GM21515 (cell line): Measurements from ENCODE around the gene ARHGAP24.
"Not testable (repeated sequence)": the region's sequence is repeated elsewhere in the genome, so short reads cannot be mapped to it uniquely, and the experiment has no call there.

ENCODE experiments used
- ATAC-seq: cut with Tn5 transposase; IDR thresholded peaks from one replicate; pipeline ENCODE4 v1.9.1; 2021; ENCODE audit not compliant: unreplicated experiment

The ARHGAP24 gene

DNA sequence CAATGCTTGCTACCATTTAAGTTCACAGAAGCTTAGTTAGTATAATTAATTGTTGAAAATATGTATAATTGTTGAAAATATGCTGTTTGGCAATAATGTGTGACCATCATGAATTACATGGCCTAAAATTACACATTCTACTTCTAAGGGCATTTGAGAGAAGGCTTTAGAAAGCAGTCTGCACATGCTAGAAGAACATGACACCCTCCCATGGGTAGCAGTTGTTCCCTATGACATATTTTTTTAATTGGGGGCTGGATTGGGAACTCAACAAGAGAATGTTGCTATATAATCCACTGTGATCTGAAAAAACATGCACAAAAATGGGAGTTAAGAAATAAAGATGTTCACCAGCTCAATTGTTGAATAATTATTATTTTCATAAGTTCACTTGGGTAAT is 331.4 kb downstream of the ARHGAP24 start:
- ATAC-seq: no peak

DNA sequence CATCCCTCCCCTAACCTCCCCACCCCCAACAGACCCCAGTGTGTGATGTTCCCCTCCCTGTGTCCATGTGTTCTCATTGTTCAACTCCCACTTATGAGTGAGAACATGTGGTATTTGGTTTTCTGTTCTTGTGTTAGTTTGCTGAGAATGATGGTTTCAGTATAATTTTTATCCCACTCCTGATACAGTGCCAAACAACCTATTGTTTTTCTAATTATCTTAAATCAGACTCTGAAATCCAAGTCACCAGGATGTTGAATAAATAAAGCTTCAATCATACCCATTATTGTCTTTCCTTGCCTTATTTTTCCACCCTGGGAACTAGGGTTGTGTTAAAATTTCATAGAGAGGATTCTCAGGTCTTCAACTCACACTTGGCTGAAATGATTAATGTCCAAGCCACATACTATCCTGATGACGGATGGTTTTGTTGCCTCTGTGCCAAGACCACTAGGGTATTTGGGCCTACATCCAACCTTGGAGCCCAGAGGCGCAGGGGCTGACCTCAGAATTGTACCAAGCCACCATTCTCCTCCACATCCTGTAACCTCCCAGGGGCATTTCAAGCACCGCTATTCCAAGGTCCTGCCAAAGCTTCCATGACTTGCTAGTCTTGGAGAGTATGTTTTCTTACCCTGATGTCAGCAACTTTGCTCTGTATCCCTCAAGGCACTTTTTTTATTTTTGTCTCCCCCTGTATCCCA is 332.4 kb downstream of the ARHGAP24 start:
- no peak for ATAC-seq

DNA sequence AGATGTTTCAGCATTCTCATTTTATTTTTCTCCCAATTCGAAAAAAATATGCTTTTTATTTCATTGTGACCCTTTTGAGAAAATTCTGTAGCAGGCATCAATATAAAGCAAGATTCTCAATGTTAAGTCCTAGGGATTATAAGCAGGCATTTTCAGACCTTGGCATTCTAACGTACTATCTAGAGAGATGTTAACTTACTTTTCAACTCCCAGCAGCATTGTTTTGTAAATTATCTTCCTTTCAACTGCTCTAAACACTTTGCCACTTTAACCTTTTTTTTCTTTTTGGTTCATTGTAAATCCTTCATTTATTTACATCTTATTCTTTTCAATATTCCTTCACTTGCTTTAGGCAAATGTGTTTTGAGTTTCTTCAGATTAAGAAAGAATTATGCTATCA is 333.2 kb downstream of the ARHGAP24 start:
- ATAC-seq: no peak

DNA sequence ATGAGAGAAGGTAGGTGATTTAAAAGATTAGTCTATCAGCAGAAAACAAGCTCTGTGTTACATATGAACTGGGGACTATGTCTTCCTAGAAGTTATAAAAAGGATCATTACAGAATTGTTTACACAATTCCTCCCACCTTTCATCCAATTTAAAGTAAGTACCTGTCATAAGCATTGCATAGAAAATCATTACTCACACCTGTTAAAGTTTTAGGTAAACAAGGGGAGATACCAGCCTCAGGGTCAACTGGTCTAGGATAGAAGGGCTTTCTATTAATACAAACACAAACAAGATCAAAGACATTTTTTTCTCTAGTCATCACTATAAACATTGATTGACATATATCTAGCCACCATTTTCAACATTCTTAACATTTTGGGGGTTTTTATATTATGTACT is 333.9 kb downstream of the ARHGAP24 start:
- no peak for ATAC-seq

DNA sequence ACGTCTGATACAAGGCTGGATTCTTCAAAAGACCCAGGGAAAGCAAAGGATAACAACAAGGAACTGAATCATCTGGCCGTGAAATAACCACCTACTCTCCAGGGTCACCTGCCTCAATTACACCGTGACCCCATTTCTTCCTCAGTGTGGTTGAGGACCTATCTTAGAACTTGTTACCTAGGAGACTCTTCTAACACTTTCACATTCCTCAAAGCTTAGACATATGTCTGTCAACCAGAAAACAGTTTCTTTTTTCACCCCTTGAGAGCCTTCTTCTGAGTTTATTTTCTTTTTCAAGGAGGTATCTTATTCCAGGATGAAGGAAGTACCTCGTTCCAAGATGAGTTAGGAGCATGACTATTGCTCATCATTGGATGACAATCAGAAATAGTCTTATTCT is 337.8 kb downstream of the ARHGAP24 start:
- no peak for ATAC-seq

DNA sequence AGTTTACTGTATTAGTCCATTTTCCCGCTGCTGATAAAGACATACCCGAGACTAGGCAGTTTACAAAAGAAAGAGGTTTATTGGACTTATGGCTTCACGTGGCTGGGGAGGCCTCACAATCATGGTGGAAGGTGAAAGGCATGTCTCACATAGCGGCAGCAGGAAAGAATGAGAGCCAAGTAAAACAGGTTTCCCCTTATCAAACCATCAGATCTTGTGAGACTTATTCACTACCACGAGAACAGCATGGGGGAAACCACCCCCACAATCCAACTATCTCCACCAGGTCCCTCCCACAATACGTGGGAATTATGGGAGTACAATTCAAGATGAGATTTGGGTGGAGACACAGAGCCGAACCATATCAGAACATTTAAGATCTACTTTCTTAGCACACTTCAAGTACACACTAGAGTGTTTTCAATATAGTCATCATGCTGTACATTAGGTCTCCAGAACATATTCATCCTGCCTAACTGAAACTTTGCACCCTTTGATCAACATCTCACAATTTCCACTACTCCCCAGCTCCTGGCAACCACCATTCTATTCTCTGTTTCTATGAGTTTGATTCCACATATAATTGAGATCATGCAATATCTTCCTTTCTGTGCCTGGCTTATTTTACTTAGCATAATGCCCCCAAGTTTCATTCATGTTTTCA is 341.0 kb downstream of the ARHGAP24 start:
- ATAC-seq: no peak

DNA sequence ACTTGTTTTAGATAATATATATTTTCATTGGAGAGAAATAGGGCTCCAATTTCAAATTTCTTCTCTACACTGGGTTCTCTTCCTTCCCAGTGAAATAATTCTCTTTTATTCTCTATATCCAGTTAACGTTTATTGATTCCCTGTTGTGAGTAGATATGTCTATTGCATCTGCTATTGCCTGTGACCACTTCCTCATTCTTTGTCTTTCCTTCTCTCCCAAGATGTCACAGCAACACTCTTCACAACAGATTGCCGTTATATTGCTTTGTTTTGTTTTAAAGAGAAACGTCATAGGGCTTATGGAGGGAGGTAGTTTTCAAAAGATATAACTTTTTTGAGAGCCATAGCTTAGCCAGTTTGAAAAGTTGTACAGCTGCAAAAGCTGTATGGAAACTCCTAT is 343.8 kb downstream of the ARHGAP24 start:
- no peak for ATAC-seq

DNA sequence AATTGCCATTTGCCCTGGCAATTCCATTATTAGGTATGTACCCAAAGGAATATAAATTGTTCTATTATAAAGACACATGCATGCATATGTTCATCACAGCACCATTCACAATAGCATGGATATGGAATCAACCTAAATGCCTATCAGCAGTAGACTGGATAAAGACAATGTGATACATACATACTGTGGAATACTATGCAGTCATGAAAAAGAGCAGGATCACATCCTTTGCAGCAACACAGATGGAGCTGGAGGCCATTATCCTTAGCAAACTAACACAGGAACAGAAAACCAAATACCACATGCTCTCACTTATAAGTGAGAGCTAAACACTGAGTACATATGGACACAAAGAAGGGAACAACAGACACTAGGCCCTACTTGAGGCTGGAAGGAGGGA is 345.2 kb downstream of the ARHGAP24 start:
- not testable (repeated sequence) for ATAC-seq

DNA sequence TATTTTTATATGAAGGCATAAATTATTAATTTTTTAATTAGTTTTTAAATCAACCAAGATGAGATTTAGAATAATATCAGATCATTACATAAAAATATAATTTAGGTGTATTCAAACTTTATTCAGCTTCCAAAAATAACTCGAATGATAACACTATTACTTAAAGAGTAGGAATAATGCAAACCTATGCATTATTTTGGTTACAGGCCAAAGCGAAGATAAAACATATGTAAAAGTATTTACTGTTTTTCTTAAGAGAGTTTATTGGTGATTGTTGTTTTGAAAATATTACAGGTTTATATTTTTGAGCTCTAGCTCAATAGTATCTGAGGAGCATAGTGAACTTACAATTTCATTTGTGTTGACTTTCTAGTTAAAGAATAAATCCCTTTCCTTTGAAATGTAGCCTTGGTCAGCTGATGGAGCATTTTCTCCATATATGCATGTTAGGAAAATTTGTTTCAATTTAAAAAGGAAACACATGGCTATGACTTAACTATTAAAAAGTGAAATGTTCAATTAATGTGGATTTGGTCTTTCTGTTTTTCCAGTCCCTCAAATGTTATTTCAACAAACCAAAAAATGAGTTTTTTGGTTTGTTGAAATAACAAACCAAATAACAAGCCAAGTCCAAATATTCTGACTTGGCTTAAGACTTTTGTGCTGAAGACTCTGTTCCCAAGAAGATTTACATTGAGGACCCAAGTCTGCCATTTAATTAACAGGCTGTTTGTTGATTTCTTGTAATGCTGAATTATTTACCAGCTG is 346.9 kb downstream of the ARHGAP24 start:
- ATAC-seq: no peak

DNA sequence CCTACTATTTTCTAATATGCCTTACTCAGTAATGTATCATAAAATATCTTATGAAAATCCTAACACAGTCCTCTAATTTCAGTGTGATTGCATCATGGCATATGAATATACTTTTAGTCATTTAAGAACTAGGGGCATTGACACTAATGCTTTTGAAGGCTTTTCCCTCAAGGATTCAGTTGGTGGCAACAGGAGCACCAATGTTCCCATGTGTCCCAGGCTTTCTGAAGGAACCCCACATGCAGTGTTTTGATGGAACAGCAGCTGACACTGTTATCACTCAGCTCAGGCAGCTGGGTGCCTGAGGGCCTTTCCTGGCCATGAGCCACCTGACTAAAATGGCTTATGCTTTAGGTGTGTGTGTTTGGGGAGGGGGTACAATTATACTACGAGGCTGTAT is 348.3 kb downstream of the ARHGAP24 start:
- ATAC-seq: no peak

DNA sequence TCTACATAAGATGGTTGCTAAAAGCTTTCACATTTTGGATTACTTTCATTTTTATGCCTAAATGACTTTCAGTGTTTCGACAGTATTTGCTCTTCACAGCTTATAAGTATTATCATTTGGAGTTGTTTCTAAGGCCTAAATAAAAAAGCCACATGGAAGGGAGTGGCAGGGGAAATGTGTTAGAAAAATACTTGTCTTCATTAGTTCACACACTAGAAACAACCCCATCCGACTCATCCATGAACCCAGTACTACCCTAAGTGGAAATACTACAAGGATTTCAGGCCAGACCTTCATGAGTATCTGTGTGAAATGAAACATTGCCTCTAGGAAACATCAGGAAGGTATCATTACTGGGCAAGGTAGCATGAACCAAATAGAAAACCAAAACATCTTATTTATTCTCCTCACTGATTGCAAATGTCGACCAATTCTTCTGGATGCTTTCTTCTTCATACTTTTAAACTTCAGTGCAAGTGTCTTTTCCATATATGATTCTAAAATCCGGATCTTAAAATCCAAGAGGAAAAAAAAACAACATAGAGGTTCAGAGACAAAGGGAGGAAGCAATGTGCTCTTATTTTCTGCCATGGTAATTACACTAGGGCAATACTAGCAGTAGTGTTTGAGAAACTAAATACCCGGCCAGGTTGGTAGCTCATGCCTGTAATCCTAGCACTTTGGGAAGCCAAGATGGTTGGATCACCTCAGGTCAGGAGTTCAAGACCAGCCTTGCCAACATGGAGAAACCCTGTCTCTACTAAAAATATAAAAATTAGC is 349.4 kb downstream of the ARHGAP24 start:
- ATAC-seq: no peak

DNA sequence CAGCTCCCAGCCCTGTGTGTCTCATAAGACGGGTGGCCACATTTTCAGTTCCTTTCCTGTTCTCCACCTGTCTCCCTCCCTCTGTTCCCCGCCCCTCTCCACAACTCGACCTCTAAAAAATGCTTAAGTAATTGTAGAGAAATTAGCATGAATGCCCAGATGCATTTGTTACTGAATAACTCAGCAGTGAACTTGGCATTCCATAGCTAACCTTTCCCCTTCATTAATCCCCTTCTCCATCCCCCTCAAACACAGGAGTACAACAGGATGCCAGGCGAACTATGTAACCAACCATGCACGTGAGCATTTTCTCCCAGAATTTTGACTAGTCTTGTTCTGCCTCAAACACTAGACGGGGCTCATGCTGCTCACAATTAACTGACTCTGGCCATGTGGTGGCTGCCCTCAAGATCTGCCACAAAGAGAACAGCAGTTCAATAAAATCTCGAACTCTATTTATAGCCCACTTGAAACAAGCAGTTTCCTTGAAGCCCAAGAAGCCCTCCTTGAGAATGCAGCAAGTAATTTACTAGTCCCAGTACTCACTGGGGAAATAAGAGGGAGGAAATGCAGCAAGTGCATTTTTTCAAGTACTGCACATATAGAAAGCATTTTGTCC is 351.2 kb downstream of the ARHGAP24 start:
- no peak for ATAC-seq

DNA sequence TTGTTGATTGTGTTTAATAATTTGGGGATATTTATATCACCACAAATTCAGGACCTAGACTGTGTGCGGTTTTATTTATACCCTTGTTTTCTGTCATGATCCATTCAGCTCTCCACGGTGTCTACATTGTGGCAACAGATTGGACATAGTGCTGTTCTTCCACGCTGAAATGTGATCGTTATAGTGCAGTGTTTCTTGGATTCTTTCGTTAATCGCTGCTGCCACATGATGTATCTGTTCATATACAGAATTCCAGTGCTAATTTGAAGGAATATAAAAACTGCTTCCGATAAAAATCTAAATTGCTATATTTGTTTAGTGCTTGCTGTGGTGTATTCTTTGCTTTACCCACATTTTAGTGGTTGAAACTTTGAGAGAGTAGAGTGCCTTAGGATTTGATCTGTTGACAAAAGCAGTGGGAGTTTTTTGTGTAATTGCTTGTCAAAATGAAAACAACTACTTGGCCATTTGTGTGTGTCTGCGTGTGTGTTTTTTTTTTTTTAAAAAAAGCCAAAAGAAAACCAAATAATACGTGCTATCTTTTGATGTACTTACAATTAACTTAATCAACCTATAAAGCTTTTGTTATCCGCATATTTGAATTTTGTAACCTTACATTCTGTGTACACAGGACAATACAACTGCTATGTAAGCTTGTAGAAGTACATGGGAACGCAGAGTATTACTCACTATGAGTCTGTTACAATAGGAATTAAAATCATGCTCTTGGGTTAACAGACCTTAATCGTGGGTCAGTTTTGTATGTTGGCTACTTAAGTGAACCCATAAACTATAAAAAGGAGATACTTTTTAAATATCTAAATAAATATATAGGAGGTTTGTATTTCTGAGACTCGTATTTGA is 353.3 kb downstream of the ARHGAP24 start:
- no peak for ATAC-seq

DNA sequence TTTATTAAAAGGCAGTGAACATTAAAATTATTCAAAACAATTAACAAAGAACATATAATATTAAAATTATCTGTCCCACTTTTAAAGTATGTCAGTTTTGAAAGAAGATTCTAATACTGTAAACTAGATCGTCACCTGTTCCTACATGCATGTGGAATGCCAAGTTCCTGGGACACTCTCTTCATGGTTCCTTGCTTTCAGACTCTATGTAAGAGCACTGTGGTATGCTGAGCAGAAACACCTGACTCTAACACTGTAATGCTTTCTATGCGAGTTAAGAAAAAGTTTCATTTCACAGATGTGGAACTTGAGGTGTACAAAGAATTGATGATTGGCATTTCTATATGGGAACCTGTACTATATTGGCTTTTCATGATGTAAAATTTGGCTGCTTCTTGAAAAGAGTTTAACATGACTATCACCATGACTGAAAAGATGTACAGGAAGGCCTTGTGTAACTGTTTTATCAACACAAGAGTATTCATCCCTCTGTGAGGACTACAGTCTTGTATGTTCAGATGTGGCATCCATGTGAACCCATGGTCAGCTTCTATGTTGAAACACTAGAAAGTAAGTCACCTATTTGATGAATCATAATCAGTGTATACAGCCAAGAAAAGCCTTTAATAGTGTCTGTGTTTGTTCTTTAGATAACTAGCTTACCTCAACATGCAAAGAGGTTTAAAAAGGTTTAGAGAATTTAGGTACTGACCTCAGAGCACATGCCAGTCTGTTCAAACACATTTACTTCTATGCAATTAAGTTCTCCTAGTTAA is 354.5 kb downstream of the ARHGAP24 start:
- no peak for ATAC-seq

DNA sequence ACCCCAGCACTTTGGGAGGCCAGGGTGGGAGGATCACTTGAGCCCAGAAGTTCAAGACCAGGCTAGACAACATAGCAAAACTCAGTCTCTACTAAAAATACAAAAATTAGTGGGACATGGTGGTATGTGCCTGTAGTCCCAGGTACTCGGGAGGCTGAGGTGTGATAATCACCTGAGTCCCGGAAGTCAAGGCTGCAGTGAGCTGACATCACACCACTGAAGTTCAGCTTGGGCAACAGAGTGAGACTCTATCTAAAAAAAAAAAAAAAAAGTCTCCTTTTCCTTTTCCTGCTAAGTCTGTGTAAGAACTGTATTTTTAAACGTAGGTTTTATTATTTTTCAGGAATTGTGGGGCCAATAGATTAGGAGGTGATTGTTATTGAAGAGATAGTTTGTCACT is 356.7 kb downstream of the ARHGAP24 start:
- no peak for ATAC-seq

DNA sequence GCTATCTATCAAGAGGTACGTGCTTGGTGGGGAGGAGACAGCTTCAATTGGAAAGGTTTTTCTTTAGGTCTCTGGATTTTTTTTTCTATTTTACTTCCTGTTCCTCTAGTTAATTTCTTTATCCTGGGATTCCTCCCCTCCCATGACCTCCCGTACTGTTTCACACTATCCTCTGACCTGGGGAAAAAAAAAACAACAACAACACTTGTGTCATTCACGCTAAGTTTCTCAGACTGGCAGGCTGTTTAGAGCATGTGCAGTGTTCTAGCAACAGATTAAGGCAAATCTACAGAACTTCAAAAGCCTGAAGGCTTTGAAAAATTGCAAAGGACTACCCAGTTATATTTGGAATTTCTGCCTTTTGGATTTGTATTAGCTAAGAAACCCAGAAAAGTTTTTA is 358.4 kb downstream of the ARHGAP24 start:
- ATAC-seq: no peak

DNA sequence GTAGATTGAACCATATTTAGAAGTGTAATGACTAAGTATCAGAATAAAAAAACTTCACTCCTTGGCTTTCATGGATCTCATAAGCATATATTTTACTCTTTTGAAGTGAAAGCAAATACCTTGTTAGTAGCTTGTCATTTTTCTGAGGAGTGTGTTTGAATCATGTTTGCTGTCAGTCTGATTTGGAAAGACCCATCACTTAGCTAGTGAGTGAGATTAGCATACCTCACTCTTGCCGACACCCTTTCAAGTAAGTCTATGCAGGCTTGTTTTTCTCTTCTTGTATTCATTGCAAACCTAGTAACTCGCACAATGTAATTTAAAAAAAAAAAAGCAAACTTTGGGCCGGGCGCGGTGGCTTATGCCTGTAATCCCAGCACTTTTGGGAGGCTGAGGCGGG is 360.0 kb downstream of the ARHGAP24 start:
- no peak for ATAC-seq

DNA sequence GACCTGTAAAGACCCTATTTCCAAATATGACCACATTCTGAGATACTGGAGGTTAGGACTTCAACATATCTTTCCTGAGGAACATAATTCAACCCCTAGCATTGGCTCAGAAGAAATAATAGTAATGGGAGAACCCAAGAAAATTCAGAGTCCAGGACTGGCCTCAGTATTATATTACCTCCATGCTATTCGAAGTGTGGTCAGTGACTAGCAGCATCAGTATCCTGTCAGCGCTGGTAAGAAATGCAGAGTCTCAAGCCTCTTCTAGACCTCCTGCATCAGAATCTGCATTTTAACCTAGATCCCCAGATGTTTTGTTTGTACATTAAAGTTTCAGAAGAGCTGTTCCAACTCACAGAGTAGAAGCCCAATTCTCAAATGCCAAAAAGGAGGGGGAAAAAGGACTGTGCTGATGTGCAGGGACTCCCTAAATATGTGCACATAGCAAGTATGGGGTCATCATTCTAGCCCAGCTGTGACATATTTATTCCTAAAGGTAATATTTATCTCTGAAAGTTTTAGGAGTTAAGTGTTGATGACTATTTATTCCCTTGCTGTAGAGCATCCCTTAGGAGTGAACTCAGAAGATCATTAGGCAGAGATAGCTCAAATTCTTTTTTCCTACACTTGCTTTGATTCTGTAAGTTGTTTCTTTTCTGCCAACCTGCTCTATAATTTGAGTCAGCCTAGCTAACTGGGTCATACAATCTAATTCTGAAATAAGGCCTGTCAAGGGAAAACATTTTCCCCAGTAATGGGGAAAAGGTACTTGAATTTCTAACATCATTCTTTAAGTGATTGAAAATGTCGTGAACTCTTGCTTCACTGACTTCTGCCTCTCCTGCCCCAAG is 361.9 kb downstream of the ARHGAP24 start:
- ATAC-seq: no peak

DNA sequence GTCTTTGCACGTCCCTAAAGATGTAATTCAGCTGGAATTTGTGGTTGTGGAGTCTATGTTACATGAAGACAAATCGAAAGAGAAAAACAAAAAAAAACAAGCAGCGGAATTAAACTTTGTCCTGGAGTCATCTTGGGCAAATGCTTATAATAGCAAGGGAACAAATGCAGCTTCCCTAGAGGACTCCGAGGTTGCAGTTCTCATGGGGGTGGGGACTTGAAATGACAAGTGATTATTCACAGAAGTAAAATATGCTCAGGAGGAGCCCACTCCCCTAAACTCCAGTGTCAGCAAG is 362.4 kb downstream of the ARHGAP24 start:
- ATAC-seq: no peak
